HG02973 (cell line): ENCODE measurements around the gene SLC66A2.
A peak's percentile ranks its signal among the peaks of the same experiment; 100 is the strongest.

Experiments used
- ATAC-seq: cut with Tn5 transposase; IDR thresholded peaks from one replicate; pipeline ENCODE4 v1.9.1; 2021; ENCODE audit warnings: moderate library complexity; ENCODE audit not compliant: unreplicated experiment

SLC66A2 gene

GRCh38 chr18:79952456-79952995 is 1.1 kb upstream of the SLC66A2 start:
- ATAC-seq: no peak

GRCh38 chr18:79950515-79951341 is 725 bp downstream of the SLC66A2 start:
- ATAC-seq: no peak

GRCh38 chr18:79949697-79950487 is 1.6 kb downstream of the SLC66A2 start:
- ATAC-seq: peak; percentile 22

GRCh38 chr18:79948719-79949411 is 2.6 kb downstream of the SLC66A2 start:
- no peak for ATAC-seq

- no peak for ATAC-seq
These were observed 3.4 kb downstream of the SLC66A2 start for GRCh38 chr18:79947881-79948610.

- ATAC-seq: no peak
These were observed 4.2 kb downstream of the SLC66A2 start for GRCh38 chr18:79947054-79947755.

- ATAC-seq: no peak
These were observed 6.1 kb downstream of the SLC66A2 start for GRCh38 chr18:79945118-79946042.

- no peak for ATAC-seq
These were observed 6.7 kb downstream of the SLC66A2 start for GRCh38 chr18:79944746-79945117.

GRCh38 chr18:79944126-79944731 is 7.2 kb downstream of the SLC66A2 start:
- ATAC-seq: no peak

- no peak for ATAC-seq
These were observed 7.8 kb downstream of the SLC66A2 start for GRCh38 chr18:79943608-79944125.

- no peak for ATAC-seq
These were observed 8.5 kb downstream of the SLC66A2 start for GRCh38 chr18:79942786-79943607.

- ATAC-seq: no peak
These were observed 9.2 kb downstream of the SLC66A2 start for GRCh38 chr18:79942211-79942610.

GRCh38 chr18:79941473-79942119 is 9.9 kb downstream of the SLC66A2 start:
- ATAC-seq: no peak

GRCh38 chr18:79940814-79941472 is 10.5 kb downstream of the SLC66A2 start:
- no peak for ATAC-seq

GRCh38 chr18:79940126-79940813 is 11.2 kb downstream of the SLC66A2 start:
- no peak for ATAC-seq

GRCh38 chr18:79939096-79939495 is 12.4 kb downstream of the SLC66A2 start:
- ATAC-seq: no peak
